Esophagus squamous epithelium (tissue), 4 donors: Measurements from ENCODE around the gene GPR161.

ENCODE experiments used
- CTCF ChIP-seq, 6 experiments: fragments of 450-650 bp in 4 of 6; fragments of 200-600 bp in 2 of 6; sonication (generic) in 2 of 6; IDR thresholded peaks; one replicate each; pipeline ENCODE4 v1.5.1; 2016 to 2019; ENCODE audit warnings: antibody characterized with exemption in 6 of 6, mild to moderate bottlenecking in 4 of 6, moderate library complexity in 4 of 6
- POLR2A ChIP-seq, 4 donors: fragments of 450-650 bp; IDR thresholded peaks; one replicate each; pipeline ENCODE4 v1.6.1; 2017; ENCODE audit warnings: antibody characterized with exemption in 4 of 4, mild to moderate bottlenecking in 4 of 4, moderate library complexity in 3 of 4

- no peak for TF ChIP-seq CTCF (IDR thresholded peaks at IDR 0.05)
- TF ChIP-seq POLR2A (IDR thresholded peaks at IDR 0.05) = no peak
These were observed 38.0 kb downstream of the GPR161 start for GRCh38 chr1:168098534-168099320.
